ENCODE results near the gene OR10AD1.

Gene OR10AD1

DNA sequence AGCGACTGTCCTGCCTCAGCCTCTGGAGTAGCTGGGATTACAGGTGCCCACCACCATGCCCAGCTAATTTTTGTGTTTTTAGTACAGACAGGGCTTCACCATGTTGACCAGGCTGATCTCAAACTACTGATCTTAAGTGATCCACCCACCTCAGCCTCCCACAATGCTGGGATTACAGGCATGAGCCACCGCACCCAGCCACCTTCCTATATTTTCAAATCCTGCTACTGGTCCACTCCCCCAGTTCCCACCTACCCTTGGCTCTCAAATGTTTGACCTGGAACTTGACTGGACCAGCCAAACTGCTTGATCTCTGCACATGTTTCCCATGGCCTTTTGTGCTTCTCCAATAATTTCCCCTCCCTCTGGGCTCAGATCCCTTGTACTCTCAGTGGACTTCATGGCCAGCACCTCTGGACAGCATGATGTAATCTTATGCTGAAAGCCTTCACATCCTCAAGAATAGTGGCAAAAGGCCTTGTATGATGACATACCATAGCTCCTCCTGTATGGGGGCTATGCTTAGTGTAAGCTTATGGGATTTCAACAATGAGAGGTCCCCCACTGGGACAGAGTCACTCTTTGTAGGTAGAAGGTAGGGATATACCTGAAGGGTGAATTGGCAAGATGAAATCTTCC lies 22.1 kb downstream of the OR10AD1 start:
- Histone ChIP-seq H3K9me3 (ENCODE audit: control insufficient read depth in 2 of 2, low read length in 2 of 2) (no peaks in the 10 kb centered on the region), H3K27me3 (ENCODE audit: control insufficient read depth in 1 of 2, insufficient read depth in 2 of 2, low read length in 2 of 2) (peaks cover 35 to 66% of the 10 kb centered on the region in 2 donors), H3K4me1 (ENCODE audit: control insufficient read depth, insufficient read depth, low read length) (peaks cover 17% of the 10 kb centered on the region), H3K9ac (ENCODE audit: low read length in 2 of 2) (no peak overlapping the region), H3K36me3 (ENCODE audit: control insufficient read depth in 2 of 2, insufficient read depth in 2 of 2, low read length in 2 of 2) (no peaks in the 10 kb centered on the region), H3K4me3 (ENCODE audit: low read length in 2 of 2) (no peak overlapping the region), H3K27ac (ENCODE audit: low read length) (no peak overlapping the region)

DNA sequence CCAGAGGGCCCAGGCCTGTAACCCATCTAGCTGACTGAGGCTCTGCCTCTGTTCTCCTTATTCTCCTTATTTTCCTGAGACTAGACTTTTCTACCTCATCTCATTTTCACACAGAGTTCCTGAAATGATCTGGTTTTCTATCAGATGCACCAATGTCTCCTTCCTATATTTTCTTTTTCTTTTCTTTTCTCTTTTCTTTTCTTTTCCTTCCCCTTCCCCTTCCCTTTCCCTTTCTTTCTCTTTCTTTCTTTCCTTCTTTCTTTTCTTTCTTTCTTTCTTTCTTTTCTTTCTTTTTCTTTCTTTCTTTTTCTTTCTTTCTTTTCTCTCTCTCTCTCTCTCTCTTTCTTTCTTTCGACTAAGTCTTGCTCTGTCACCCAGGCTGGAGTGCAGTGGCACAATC lies 22.7 kb downstream of the OR10AD1 start:
- Histone ChIP-seq H3K4me1 (ENCODE audit: control insufficient read depth, insufficient read depth, low read length) (peaks cover 17% of the 10 kb centered on the region), H3K4me3 (ENCODE audit: low read length in 2 of 2) (no peak overlapping the region), H3K27me3 (ENCODE audit: control insufficient read depth in 1 of 2, insufficient read depth in 2 of 2, low read length in 2 of 2) (peaks cover 34 to 65% of the 10 kb centered on the region in 2 donors), H3K27ac (ENCODE audit: low read length) (no peak overlapping the region), H3K36me3 (ENCODE audit: control insufficient read depth in 2 of 2, insufficient read depth in 2 of 2, low read length in 2 of 2) (no peaks in the 10 kb centered on the region), H3K9ac (ENCODE audit: low read length in 2 of 2) (no peak overlapping the region), H3K9me3 (ENCODE audit: control insufficient read depth in 2 of 2, low read length in 2 of 2) (no peaks in the 10 kb centered on the region)

DNA sequence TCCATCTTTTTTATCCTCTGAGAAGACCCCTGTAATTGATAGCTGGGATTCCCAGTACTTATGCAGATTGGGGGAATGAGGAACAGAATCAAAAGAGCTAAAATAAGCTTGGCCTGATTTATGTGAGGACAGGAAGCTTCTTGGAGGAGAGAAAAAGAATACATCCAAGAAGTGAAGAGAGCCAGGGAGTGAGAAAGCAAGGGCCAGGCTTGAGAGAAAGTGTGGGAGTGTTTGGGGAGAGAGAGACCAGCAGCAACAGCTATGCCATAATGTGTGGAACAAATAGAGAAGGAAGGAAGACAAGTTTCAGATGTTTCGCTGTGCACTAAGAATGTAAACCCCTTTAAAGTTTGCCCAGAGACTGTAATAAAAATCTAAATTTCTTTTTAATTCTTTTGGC lies 23.6 kb downstream of the OR10AD1 start:
- H3K4me3 ChIP-seq (ENCODE audit: low read length in 2 of 2) = no peak overlapping the region
- H3K27me3 ChIP-seq (ENCODE audit: control insufficient read depth in 1 of 2, insufficient read depth in 2 of 2, low read length in 2 of 2) = peaks cover 29 to 55% of the 10 kb centered on the region in 2 donors
- no peak overlapping the region for H3K27ac ChIP-seq (ENCODE audit: low read length)

DNA sequence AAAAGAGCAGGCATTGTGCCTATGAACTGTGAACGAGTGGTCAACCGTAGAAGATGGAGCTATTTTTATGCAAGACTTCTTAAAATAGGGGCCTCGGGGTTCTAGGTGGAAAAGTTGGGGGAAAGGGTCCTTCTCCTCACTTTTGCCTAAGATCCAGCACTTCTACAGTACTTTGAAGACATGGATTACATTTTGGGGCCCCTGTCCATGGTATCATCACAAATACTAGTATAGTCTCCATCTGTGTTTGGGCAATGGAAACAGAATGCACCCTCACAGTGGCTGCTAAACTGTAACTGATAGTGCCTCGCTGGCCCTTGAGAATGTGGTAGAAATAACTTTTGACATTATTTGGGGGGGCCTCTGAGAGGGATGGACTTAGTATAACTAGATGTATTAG lies 25.1 kb downstream of the OR10AD1 start:
- Histone ChIP-seq H3K9me3 (ENCODE audit: control insufficient read depth in 2 of 2, low read length in 2 of 2) (no peaks in the 10 kb centered on the region), H3K36me3 (ENCODE audit: control insufficient read depth in 2 of 2, insufficient read depth in 2 of 2, low read length in 2 of 2) (no peaks in the 10 kb centered on the region), H3K9ac (ENCODE audit: low read length in 2 of 2) (no peak overlapping the region), H3K4me3 (ENCODE audit: low read length in 2 of 2) (no peak overlapping the region), H3K27ac (ENCODE audit: low read length) (no peak overlapping the region), H3K4me1 (ENCODE audit: control insufficient read depth, insufficient read depth, low read length) (peaks cover 7% of the 10 kb centered on the region), H3K27me3 (ENCODE audit: control insufficient read depth in 1 of 2, insufficient read depth in 2 of 2, low read length in 2 of 2) (peaks cover 21 to 41% of the 10 kb centered on the region in 2 donors)

More for the DNA sequence above, 23.6 kb downstream of the OR10AD1 start:
- no peaks in the 10 kb centered on the region for H3K9me3 ChIP-seq (ENCODE audit: control insufficient read depth in 2 of 2, low read length in 2 of 2)
- no peak overlapping the region for H3K9ac ChIP-seq (ENCODE audit: low read length in 2 of 2)
- H3K36me3 ChIP-seq (ENCODE audit: control insufficient read depth in 2 of 2, insufficient read depth in 2 of 2, low read length in 2 of 2) = no peaks in the 10 kb centered on the region
- peaks cover 15% of the 10 kb centered on the region for H3K4me1 ChIP-seq (ENCODE audit: control insufficient read depth, insufficient read depth, low read length)

DNA sequence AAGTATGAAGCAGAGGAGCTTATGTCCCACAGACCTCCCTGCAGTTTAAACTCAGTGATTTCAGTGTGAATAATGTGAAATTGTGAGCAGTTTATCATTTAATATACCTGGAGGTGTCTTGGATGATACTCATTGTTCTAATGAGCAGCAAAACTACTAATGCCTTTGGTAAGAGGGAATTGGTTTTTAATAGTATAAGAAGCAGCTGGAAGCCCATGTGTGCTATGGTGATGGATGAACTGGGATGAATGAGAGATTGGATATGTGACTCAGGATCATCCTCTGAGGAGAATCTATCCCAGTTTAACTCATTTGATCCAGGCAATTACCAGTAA lies 26.7 kb downstream of the OR10AD1 start:
- Histone ChIP-seq H3K4me3 (ENCODE audit: low read length in 2 of 2) (no peak overlapping the region), H3K4me1 (ENCODE audit: control insufficient read depth, insufficient read depth, low read length) (no peaks in the 10 kb centered on the region), H3K27ac (ENCODE audit: low read length) (no peak overlapping the region), H3K9me3 (ENCODE audit: control insufficient read depth in 2 of 2, low read length in 2 of 2) (no peaks in the 10 kb centered on the region), H3K36me3 (ENCODE audit: control insufficient read depth in 2 of 2, insufficient read depth in 2 of 2, low read length in 2 of 2) (no peaks in the 10 kb centered on the region), H3K27me3 (ENCODE audit: control insufficient read depth in 1 of 2, insufficient read depth in 2 of 2, low read length in 2 of 2) (peaks cover 13 to 25% of the 10 kb centered on the region in 2 donors), H3K9ac (ENCODE audit: low read length in 2 of 2) (no peak overlapping the region)

DNA sequence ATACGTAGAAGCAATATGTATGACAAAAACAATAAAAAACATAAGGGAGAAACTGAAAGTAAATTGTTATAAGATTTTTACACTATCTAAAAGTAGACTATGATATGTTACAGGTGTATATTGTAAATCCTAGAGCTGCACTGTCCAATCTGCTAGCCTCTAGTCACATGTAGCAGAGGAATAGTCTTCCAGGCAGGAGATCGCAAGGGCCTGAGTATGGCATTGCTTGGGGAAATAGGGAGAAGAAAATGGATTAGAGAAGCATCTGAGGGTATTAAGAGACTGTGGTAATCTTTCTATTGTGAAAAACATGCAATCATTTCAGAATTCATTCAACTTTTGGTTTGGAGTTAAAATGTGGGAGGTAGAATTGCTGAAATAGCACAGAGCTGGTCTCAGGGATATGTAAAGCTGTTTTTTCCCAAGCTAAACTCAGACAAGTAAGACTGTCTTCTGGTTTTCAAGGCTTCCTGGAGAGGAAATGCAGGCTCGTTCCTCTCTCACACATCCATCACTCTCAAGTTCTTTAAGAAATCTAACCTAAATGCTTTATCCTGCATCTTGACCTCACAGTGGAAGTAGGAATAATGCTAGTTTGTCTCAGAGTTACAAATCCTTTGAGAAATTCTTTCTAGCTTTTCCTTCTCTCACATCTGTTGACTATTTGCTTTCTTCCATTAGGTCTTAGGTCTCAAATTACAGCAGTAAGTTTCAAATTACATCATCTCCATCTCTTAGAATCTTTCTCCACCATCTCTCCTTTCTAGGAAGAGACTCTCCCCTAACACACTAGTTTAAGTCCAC lies 27.3 kb downstream of the OR10AD1 start:
- Histone ChIP-seq H3K27ac (ENCODE audit: low read length) (no peak overlapping the region), H3K27me3 (ENCODE audit: control insufficient read depth in 1 of 2, insufficient read depth in 2 of 2, low read length in 2 of 2) (peaks cover 7 to 19% of the 10 kb centered on the region in 2 donors), H3K9me3 (ENCODE audit: control insufficient read depth in 2 of 2, low read length in 2 of 2) (no peaks in the 10 kb centered on the region), H3K9ac (ENCODE audit: low read length in 2 of 2) (no peak overlapping the region), H3K4me3 (ENCODE audit: low read length in 2 of 2) (no peak overlapping the region), H3K36me3 (ENCODE audit: control insufficient read depth in 2 of 2, insufficient read depth in 2 of 2, low read length in 2 of 2) (no peaks in the 10 kb centered on the region), H3K4me1 (ENCODE audit: control insufficient read depth, insufficient read depth, low read length) (no peaks in the 10 kb centered on the region)

DNA sequence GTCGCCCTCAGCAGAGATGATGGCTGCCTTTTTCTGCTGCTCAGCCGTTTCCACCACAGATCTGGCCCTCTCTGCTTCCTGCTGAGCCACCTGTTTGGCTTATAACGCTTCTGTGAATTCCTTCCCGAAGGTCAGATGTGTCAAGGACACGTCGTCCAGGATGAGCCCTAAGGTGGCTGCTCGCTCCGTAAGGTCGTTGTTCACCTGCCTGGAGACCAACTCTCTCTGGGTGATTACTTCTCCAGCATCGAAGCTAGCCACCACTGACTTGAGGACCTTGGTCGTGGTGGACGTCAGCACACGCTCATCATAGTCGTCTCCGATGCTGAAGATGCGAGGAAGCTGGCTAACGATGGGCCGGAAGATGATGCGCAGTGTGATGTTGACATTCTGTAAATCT lies 34.1 kb downstream of the OR10AD1 start:
- H3K36me3 ChIP-seq (ENCODE audit: control insufficient read depth in 2 of 2, insufficient read depth in 2 of 2, low read length in 2 of 2) = no peaks in the 10 kb centered on the region
- peaks cover 0 to 4% of the 10 kb centered on the region in 2 donors for H3K27me3 ChIP-seq (ENCODE audit: control insufficient read depth in 1 of 2, insufficient read depth in 2 of 2, low read length in 2 of 2)
- H3K4me1 ChIP-seq (ENCODE audit: control insufficient read depth, insufficient read depth, low read length) = no peaks in the 10 kb centered on the region
- H3K27ac ChIP-seq (ENCODE audit: low read length) = no peak overlapping the region
- no peaks in the 10 kb centered on the region for H3K9me3 ChIP-seq (ENCODE audit: control insufficient read depth in 2 of 2, low read length in 2 of 2)
- no peak overlapping the region for H3K9ac ChIP-seq (ENCODE audit: low read length in 2 of 2)
- H3K4me3 ChIP-seq (ENCODE audit: low read length in 2 of 2) = no peak overlapping the region

DNA sequence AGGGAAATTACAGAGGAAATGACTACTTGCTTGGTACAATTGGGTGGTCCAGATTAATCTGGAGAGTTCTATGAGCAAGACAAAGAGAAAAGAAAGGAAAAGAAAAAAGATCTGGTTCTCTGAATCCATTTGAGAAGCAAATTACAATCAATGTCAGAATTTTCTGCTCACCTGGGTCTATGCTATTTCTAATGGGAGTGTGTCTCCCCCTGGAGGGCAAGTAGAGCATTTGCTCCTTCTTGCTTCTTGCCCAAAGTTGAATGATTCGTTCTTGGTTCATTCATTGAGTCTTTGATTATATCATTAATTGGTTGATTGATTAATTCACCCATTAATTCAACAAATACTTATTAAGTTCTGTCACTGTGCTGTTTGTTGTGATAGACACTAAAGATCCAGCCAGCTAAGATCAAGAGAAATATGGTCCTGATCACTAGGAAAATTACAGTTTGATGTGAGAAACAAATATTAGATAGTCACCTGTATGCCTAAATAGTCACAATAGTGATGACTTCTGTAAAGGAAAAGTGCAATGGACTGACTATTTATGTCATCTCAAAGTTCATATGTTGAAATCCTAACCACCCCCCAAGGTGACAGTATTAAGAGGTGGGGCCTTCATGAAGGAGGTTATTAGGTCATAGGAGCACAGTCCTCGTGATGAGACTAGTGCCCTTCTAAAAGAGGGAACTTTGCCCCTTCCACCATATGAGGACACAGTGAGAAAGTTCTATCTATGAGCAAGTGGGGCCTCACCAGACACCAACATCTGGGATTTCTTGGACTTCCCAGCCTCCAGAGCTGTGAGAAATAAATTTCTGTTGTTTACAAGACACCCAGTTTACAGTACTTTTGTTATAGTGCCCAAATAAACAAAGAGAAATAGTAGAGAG lies 37.8 kb downstream of the OR10AD1 start:
- no peak overlapping the region for H3K27ac ChIP-seq (ENCODE audit: low read length)
- no peaks in the 10 kb centered on the region for H3K36me3 ChIP-seq (ENCODE audit: control insufficient read depth in 2 of 2, insufficient read depth in 2 of 2, low read length in 2 of 2)
- H3K9me3 ChIP-seq (ENCODE audit: control insufficient read depth in 2 of 2, low read length in 2 of 2) = no peaks in the 10 kb centered on the region
- H3K9ac ChIP-seq (ENCODE audit: low read length in 2 of 2) = no peak overlapping the region
- no peaks in the 10 kb centered on the region for H3K4me1 ChIP-seq (ENCODE audit: control insufficient read depth, insufficient read depth, low read length)
- H3K4me3 ChIP-seq (ENCODE audit: low read length in 2 of 2) = no peak overlapping the region
- H3K27me3 ChIP-seq (ENCODE audit: control insufficient read depth in 1 of 2, insufficient read depth in 2 of 2, low read length in 2 of 2) = peaks cover 0 to 4% of the 10 kb centered on the region in 2 donors

DNA sequence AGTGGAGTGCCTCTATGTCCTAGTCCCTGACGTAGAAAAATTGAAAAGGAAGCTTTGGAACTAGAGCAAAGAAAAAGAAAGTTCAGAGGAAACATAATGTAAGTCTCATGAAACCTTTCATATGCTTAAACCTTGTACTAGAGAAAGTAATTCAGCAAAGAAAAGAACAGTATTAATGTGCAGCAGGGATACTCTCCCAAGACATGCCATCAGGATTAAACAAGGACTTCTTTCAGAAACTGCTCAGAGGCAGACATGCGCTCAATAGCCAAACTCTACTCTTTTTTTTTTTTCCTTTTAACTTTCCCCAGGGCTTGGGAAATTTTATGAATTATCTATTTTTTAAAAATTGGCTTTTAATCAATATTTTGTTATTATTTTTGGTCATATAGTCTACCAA lies 38.6 kb downstream of the OR10AD1 start:
- no peaks in the 10 kb centered on the region for H3K36me3 ChIP-seq (ENCODE audit: control insufficient read depth in 2 of 2, insufficient read depth in 2 of 2, low read length in 2 of 2)
- no peak overlapping the region for H3K4me3 ChIP-seq (ENCODE audit: low read length in 2 of 2)
- peaks cover 0 to 4% of the 10 kb centered on the region in 2 donors for H3K27me3 ChIP-seq (ENCODE audit: control insufficient read depth in 1 of 2, insufficient read depth in 2 of 2, low read length in 2 of 2)
- H3K4me1 ChIP-seq (ENCODE audit: control insufficient read depth, insufficient read depth, low read length) = no peaks in the 10 kb centered on the region
- H3K9ac ChIP-seq (ENCODE audit: low read length in 2 of 2) = no peak overlapping the region
- H3K27ac ChIP-seq (ENCODE audit: low read length) = no peak overlapping the region
- no peaks in the 10 kb centered on the region for H3K9me3 ChIP-seq (ENCODE audit: control insufficient read depth in 2 of 2, low read length in 2 of 2)

DNA sequence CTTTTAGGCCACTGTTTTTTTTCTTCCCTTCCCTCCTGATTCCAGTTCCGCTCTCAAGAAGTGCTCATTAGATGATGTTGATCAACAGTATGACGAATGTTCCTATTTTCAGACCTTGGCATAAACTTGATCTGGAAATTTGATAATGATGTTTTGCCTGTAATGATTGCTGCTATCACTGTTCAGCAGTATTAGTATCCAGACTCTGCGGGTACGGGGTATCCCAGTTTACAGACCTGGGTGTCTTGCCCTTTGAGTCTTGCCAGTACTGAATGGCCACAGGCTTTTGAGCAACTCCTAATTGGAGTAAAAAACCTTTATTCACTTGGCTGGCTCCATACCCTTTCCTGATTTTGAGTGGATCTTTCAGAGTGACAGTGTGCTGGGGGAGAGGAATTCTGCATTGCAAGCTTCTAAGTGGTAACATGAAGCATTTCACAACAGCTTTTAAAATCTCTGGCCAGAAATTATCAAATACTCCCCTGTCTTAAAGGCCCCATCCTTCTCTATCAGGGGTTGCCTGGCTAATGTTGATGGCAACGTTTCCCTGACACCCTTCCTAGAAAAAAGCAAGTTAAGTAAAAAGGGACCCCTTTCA lies 39.8 kb downstream of the OR10AD1 start:
- H3K27me3 ChIP-seq (ENCODE audit: control insufficient read depth in 1 of 2, insufficient read depth in 2 of 2, low read length in 2 of 2) = peaks cover 0 to 4% of the 10 kb centered on the region in 2 donors

More for the DNA sequence above, 39.8 kb downstream of the OR10AD1 start:
- Histone ChIP-seq H3K4me3 (ENCODE audit: low read length in 2 of 2) (no peak overlapping the region), H3K36me3 (ENCODE audit: control insufficient read depth in 2 of 2, insufficient read depth in 2 of 2, low read length in 2 of 2) (no peaks in the 10 kb centered on the region), H3K9me3 (ENCODE audit: control insufficient read depth in 2 of 2, low read length in 2 of 2) (no peaks in the 10 kb centered on the region), H3K27ac (ENCODE audit: low read length) (no peak overlapping the region), H3K4me1 (ENCODE audit: control insufficient read depth, insufficient read depth, low read length) (no peaks in the 10 kb centered on the region), H3K9ac (ENCODE audit: low read length in 2 of 2) (no peak overlapping the region)

Data from stomach smooth muscle (tissue), 2 donors.